IMR-90 (cell line): Measurements from ENCODE around the gene BTLA. TPM values are rescaled to one million over a fixed set of nuclear protein-coding genes. Genes with fewer than 3 reads are reported as not detected.
"Not testable (repeated sequence)": the region's sequence is repeated elsewhere in the genome, so short reads cannot be mapped to it uniquely, and the experiment has no call there.

Source experiments
- ATAC-seq: fragments of 200-7000 bp; cut with Tn5 transposase; 2 replicates; pipeline ENCODE4 v1.9.1; 2020; ENCODE audit warnings: low read depth, mild to moderate bottlenecking, moderate library complexity
- BruUV-seq: library from RNA; stranded (reverse); fragments of 400-500 nt; replicated peaks from 2 replicates; lab custom pipeline; 2021; lab: Mats Ljungman, UMichigan
- CTCF ChIA-PET: fragments of 300-600 bp; formaldehyde crosslinking; extraction: SDS; loops from one replicate; lab custom pipeline; 2021; ENCODE audit warnings: antibody characterized with exemption; lab: Yijun Ruan, JAX
- POLR2A ChIA-PET: fragments of 300-600 bp; sonication (Branson Sonifier 250); formaldehyde crosslinking; loops from one replicate; lab custom pipeline; 2022; ENCODE audit warnings: antibody characterized with exemption; ENCODE audit not compliant: unreplicated experiment; lab: Charles Lee
- DNase-seq: peaks from one replicate; pipeline ENCODE4 v3.0.0; 2013
- H2AFZ ChIP-seq: replicated peaks from 2 replicates; pipeline ENCODE3; 2013; ENCODE audit warnings: low read length, mild to moderate bottlenecking; ENCODE audit not compliant: poor library complexity
- H2AK5ac ChIP-seq: 2 replicates; pipeline ENCODE4 v1.6.1; 2013; ENCODE audit warnings: low read depth, low read length, inconsistent platforms
- H2AK9ac ChIP-seq: replicated peaks from 2 replicates; pipeline ENCODE3; 2013; ENCODE audit warnings: mild to moderate bottlenecking, low read depth, low read length, moderate library complexity; ENCODE audit not compliant: poor library complexity
- H2BK120ac ChIP-seq: 2 replicates; pipeline ENCODE4 v1.6.1; 2013; ENCODE audit warnings: low read depth, low read length, inconsistent platforms
- H2BK15ac ChIP-seq: 3 replicates; pipeline ENCODE4 v1.6.1; 2013; ENCODE audit warnings: low read depth, low read length, inconsistent platforms
- H2BK20ac ChIP-seq: 2 replicates; pipeline ENCODE4 v1.6.1; 2013; ENCODE audit warnings: low read depth, mild to moderate bottlenecking, inconsistent platforms, low read length, moderate library complexity
- H2BK5ac ChIP-seq: 2 replicates; pipeline ENCODE4 v1.6.1; 2013; ENCODE audit warnings: mild to moderate bottlenecking, low read depth, low read length, inconsistent platforms; ENCODE audit not compliant: poor library complexity, severe bottlenecking
- H3K14ac ChIP-seq: replicated peaks from 2 replicates; pipeline ENCODE4 v1.6.1; 2013; ENCODE audit warnings: low read depth, low read length, inconsistent platforms
- H3K18ac ChIP-seq: 2 replicates; pipeline ENCODE4 v1.6.1; 2013; ENCODE audit warnings: low read depth, low read length, control low read depth
- H3K23ac ChIP-seq: 2 replicates; pipeline ENCODE4 v1.6.1; 2013; ENCODE audit warnings: low read depth, low read length, inconsistent platforms
- H3K27ac ChIP-seq: 2 replicates; pipeline ENCODE4 v1.5.1; 2013; ENCODE audit warnings: mild to moderate bottlenecking, control low read depth, low read length; ENCODE audit not compliant: insufficient read depth
- H3K27me3 ChIP-seq: 2 replicates; pipeline ENCODE4 v1.6.1; 2013; ENCODE audit warnings: low read length; ENCODE audit not compliant: control insufficient read depth, insufficient read depth
- H3K36me3 ChIP-seq: 2 replicates; pipeline ENCODE4 v1.6.1; 2013; ENCODE audit warnings: low read length, mixed read lengths; ENCODE audit not compliant: control insufficient read depth, insufficient read depth
- H3K4ac ChIP-seq: 2 replicates; pipeline ENCODE4 v1.6.1; 2013; ENCODE audit warnings: low read depth, low read length, inconsistent platforms
- H3K4me1 ChIP-seq: 2 replicates; pipeline ENCODE4 v1.6.1; 2013; ENCODE audit warnings: low read length, mixed read lengths; ENCODE audit not compliant: control insufficient read depth, insufficient read depth
- H3K4me2 ChIP-seq: 2 replicates; pipeline ENCODE4 v1.6.1; 2013; ENCODE audit warnings: low read depth, mild to moderate bottlenecking, control low read depth, low read length, moderate library complexity
- H3K4me3 ChIP-seq: 2 replicates; pipeline ENCODE4 v1.5.1; 2013; ENCODE audit warnings: low read depth, mild to moderate bottlenecking, control low read depth, low read length, moderate library complexity; ENCODE audit not compliant: insufficient read depth
- H3K56ac ChIP-seq: 2 replicates; pipeline ENCODE4 v1.6.1; 2013; ENCODE audit warnings: low read length, inconsistent platforms; ENCODE audit not compliant: insufficient read depth; ENCODE audit errors: extremely low read depth
- H3K79me1 ChIP-seq, 2 experiments: 2 replicates each; pipeline ENCODE4 v1.6.1; 2013; ENCODE audit warnings: low read length in 2 of 2, inconsistent platforms in 1 of 2, low read depth in 1 of 2
- H3K9ac ChIP-seq: 2 replicates; pipeline ENCODE4 v1.6.1; 2013; ENCODE audit warnings: low read depth, low read length, control low read depth
- H3K9me1 ChIP-seq: 2 replicates; pipeline ENCODE4 v1.6.1; 2013; ENCODE audit warnings: low read length, inconsistent platforms; ENCODE audit not compliant: insufficient read depth
- H3K9me3 ChIP-seq: 2 replicates; pipeline ENCODE4 v1.6.1; 2013; ENCODE audit warnings: low read length; ENCODE audit not compliant: control insufficient read depth, insufficient read depth
- H4K20me1 ChIP-seq: 2 replicates; pipeline ENCODE4 v1.6.1; 2013; ENCODE audit warnings: low read length, inconsistent platforms; ENCODE audit not compliant: insufficient read depth
- H4K5ac ChIP-seq: 2 replicates; pipeline ENCODE4 v1.6.1; 2013; ENCODE audit warnings: mild to moderate bottlenecking, low read depth, low read length, control low read depth
- H4K8ac ChIP-seq, 2 experiments: 2 replicates each; pipeline ENCODE4 v1.6.1; 2013; ENCODE audit warnings: low read depth in 2 of 2, low read length in 2 of 2, control low read depth in 1 of 2, inconsistent platforms in 1 of 2
- H4K91ac ChIP-seq: 2 replicates; pipeline ENCODE4 v1.6.1; 2013; ENCODE audit warnings: low read depth, low read length, inconsistent platforms; ENCODE audit not compliant: insufficient read depth
- WGBS, 2 experiments: methylation state at CpG; one replicate each; pipeline versions ENCODE4 v1.1.5 to v1.1.7; 2013; ENCODE audit warnings: missing lambda C conversion rate in 2 of 2; ENCODE audit not compliant: insufficient read length in 1 of 2; ENCODE audit errors: extremely low coverage in 2 of 2; 5-methylcytosine and 5-hydroxymethylcytosine counted together
- dilution Hi-C: fragments of 300-500 bp; cut with HindIII; formaldehyde crosslinking; loops from one replicate; pipeline ENCODE4 v1.14.3; 2018; ENCODE audit warnings: low sequenced_read_pairs; ENCODE audit not compliant: unreplicated experiment
- in situ Hi-C: fragments of 300-500 bp; cut with MboI; formaldehyde crosslinking; loops from 3 replicates; pipeline ENCODE4 v1.14.3; 2019; ENCODE audit warnings: low sequenced_read_pairs, inconsistent platforms, mixed read lengths
- intact Hi-C: fragments of 100-400 bp; cut with micrococcal nuclease; formaldehyde crosslinking; loops from 2 replicates; pipeline ENCODE4 v1.10.0; 2022
- polyA plus RNA-seq, 3 experiments: library from polyadenylated mRNA; depleted of rRNA; stranded (reverse); fragments of >200 nt; gene quantifications; 2 replicates each; pipeline ENCODE4 v1.2.3, GENCODE V29; 2012; ENCODE audit warnings: low replicate concordance in 1 of 3
- total RNA-seq: library from RNA; depleted of rRNA; stranded (reverse); fragments of >200 nt; gene quantifications from 2 replicates; pipeline ENCODE4 v1.2.3, GENCODE V29; 2012

BTLA gene
- total and polyA plus RNA-seq, 2 of the 4 experiments (the other 2 are of a cell fraction): not detected

GRCh38 chr3:112494448-112494767 lies 4.9 kb downstream of the BTLA start:
- intact Hi-C loops, CTCF ChIA-PET, H2AK5ac ChIP-seq, H3K18ac ChIP-seq, H3K79me1 ChIP-seq, H3K27me3 ChIP-seq, H2BK15ac ChIP-seq, DNase-seq, H3K23ac ChIP-seq, ATAC-seq, H2BK20ac ChIP-seq, POLR2A ChIA-PET, H2AK9ac ChIP-seq, H4K5ac ChIP-seq, H3K9me3 ChIP-seq, dilution Hi-C loops, in situ Hi-C loops, H3K9ac ChIP-seq, H3K9me1 ChIP-seq, H3K4me1 ChIP-seq, H3K4me3 ChIP-seq, H3K4me2 ChIP-seq, H3K14ac ChIP-seq, H3K4ac ChIP-seq, H2BK5ac ChIP-seq, BruUV-seq, H4K8ac ChIP-seq, H2BK120ac ChIP-seq, H3K56ac ChIP-seq, H4K91ac ChIP-seq, H3K36me3 ChIP-seq, H4K20me1 ChIP-seq, H2AFZ ChIP-seq, H3K27ac ChIP-seq: not testable (repeated sequence)
- WGBS, 2 experiments: no CpG with 5 or more reads among the region's 3 CpGs
